ENCODE data around the gene NFASC.

GRCh38 chr1:205015241-205015640 lies 144.6 kb downstream of the NFASC start:
- TF ChIP-seq EZH2phosphoT487 (IDR thresholded peaks at IDR 0.05; ENCODE audit: insufficient read depth, low read depth), result no peak
- TF ChIP-seq EZH2 (IDR thresholded peaks at IDR 0.05; ENCODE audit: insufficient read depth, poor library complexity, severe bottlenecking), result no peak

Data from GM23248 (cell line).